Measurements from ENCODE around the gene USP51. TPM values are rescaled to one million over a fixed set of nuclear protein-coding genes. Genes with fewer than 3 reads are reported as not detected.
"Not testable (repeated sequence)": the region's sequence is repeated elsewhere in the genome, so short reads cannot be mapped to it uniquely, and the experiment has no call there.

Gene USP51
- total and polyA plus RNA-seq, 12 donors: 1.8 to 20.5 (median 6.0) TPM

DNA sequence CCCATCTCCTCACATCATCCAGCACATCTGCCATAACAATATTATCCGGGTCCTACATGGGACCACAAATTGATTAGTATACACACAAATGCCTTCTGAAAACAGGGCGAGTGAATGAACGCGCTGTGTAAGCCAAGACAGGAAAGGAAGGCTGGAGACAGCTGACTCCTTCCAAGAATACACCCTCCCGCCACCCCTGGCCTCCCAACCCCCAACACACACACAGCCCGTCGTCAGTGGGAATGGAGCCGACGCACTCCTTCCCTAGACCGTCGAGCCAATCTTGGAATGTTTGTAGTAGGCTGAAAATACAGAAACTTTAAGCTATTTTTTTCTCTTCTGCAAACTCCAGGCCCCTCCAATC lies 38.0 kb downstream of the USP51 start:
- Histone ChIP-seq H3K36me3 (replicated peaks in 1 of 2) (no peaks in the 10 kb centered on the region), H3K4me1 (replicated peaks in 1 of 2) (no peaks in the 10 kb centered on the region), H3K4me3 (peak overlapping the region in 1 of 4 donors; percentile 70), H3K9me3 (replicated peaks in 1 of 3) (no peaks in the 10 kb centered on the region), H3K27ac (peak overlapping the region in 2 of 5 donors; percentile 83 to 85), H3K27me3 (no peaks in the 10 kb centered on the region)
- no peak for TF ChIP-seq POLR2A (IDR thresholded peaks at IDR 0.05)
- TF ChIP-seq, protein P1, sequence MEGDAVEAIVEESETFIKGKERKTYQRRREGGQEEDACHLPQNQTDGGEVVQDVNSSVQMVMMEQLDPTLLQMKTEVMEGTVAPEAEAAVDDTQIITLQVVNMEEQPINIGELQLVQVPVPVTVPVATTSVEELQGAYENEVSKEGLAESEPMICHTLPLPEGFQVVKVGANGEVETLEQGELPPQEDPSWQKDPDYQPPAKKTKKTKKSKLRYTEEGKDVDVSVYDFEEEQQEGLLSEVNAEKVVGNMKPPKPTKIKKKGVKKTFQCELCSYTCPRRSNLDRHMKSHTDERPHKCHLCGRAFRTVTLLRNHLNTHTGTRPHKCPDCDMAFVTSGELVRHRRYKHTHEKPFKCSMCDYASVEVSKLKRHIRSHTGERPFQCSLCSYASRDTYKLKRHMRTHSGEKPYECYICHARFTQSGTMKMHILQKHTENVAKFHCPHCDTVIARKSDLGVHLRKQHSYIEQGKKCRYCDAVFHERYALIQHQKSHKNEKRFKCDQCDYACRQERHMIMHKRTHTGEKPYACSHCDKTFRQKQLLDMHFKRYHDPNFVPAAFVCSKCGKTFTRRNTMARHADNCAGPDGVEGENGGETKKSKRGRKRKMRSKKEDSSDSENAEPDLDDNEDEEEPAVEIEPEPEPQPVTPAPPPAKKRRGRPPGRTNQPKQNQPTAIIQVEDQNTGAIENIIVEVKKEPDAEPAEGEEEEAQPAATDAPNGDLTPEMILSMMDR (IDR thresholded peaks at IDR 0.05): no peak
- no peak for DNase-seq
- intact Hi-C loops (cut with DNase I): no loop called here
- 1 to 47% (median 20%) methylated on average over 9 to 11 of the region's 11 CpGs for WGBS, 4 donors

DNA sequence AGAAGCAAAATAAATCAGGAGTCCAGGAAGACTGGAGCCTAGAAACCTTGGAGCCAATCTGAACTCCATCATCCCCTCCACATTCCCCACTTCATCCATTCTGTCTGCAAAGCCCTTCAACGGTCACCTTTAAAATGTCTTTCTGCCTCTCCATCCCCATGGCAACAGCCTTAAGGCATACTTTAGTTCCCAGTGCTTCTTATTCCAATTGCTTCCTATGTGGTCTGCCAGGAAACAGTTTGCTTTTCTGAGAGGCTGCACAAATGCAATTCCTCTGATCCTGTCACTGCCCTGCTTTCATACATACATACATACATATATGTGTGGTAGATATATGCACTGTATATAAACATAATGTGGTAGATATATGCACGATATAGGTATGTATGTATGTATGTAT lies 38.5 kb downstream of the USP51 start:
- Histone ChIP-seq H3K4me1 (replicated peaks in 1 of 2) (no peaks in the 10 kb centered on the region), H3K9me3 (replicated peaks in 1 of 3) (no peaks in the 10 kb centered on the region), H3K4me3 (no peak overlapping the region), H3K27ac (peak overlapping the region in 2 of 5 donors; percentile 83 to 85), H3K27me3 (no peaks in the 10 kb centered on the region), H3K36me3 (replicated peaks in 1 of 2) (no peaks in the 10 kb centered on the region)
- DNase-seq: no peak
- 32 to 58% (median 45%) methylated on average over 2 of the region's 2 CpGs for WGBS, 4 donors
- intact Hi-C loops (cut with DNase I): no loop called here
- TF ChIP-seq, protein P1 (IDR thresholded peaks at IDR 0.05): no peak
- no peak for TF ChIP-seq POLR2A (IDR thresholded peaks at IDR 0.05)

DNA sequence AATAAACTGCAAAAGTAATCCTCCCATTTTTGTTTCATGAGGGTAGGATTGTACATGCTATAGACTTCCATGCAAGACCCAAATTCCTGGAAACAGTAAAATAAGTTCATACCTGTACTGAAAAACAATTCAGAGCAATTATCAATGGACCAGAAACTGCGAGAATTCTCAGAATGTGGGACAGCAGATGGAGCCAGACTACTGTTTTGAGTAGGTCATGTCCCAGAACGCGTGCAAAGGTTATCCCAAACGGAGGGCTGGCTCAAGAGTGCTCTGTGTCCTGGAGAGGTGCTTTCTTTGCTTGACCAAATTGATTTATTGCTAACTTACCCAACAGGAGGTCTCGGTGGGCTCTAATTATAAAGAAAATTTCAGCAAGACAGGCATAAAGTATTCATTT lies 39.4 kb downstream of the USP51 start:
- H3K27me3 ChIP-seq: peaks cover 4% of the 10 kb centered on the region
- intact Hi-C loops (cut with DNase I): no loop called here
- WGBS, 4 donors: 11 to 30% (median 22%) methylated on average over 5 of the region's 5 CpGs
- H3K4me3 ChIP-seq: no peak overlapping the region
- no peaks in the 10 kb centered on the region for H3K9me3 ChIP-seq (replicated peaks in 1 of 3)
- peak in 4 of 7 donors; percentile 17 to 50 (median 22) for DNase-seq
- no peaks in the 10 kb centered on the region for H3K36me3 ChIP-seq (replicated peaks in 1 of 2)
- H3K27ac ChIP-seq: no peak overlapping the region
- no peak for TF ChIP-seq POLR2A (IDR thresholded peaks at IDR 0.05)
- TF ChIP-seq, protein P1 (IDR thresholded peaks at IDR 0.05): peak in 1 of 6 experiments; percentile 18
- H3K4me1 ChIP-seq (replicated peaks in 1 of 2): no peaks in the 10 kb centered on the region

DNA sequence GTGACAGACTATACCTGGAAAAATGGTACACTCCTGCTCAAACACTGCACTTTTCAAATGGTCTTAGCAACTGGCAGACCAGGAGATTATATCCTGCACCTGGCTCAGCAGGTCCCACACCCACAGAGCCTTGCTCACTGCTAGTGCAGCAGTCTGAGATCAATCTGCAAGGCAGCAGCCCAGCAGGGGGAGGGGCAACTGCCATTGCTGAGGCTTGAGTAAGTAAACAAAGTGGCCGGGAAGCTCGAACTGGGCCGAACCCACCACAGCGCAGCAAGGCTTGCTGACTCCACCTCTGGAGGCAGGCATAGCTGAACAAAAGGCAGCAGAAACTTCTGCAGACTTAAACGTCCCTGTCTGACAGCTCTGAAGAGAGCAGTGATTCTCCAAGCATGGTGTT lies 46.2 kb downstream of the USP51 start:
- DNase-seq; H3K9me3 ChIP-seq (replicated peaks in 1 of 3); intact Hi-C loops (cut with DNase I); H3K36me3 ChIP-seq (replicated peaks in 1 of 2); H3K4me1 ChIP-seq (replicated peaks in 1 of 2); H3K27ac ChIP-seq; H3K4me3 ChIP-seq: not testable (repeated sequence)
- WGBS, 4 donors: 69 to 82% (median 75%) methylated on average over 3 to 5 of the region's 5 CpGs
- peaks cover 29% of the 10 kb centered on the region for H3K27me3 ChIP-seq

Small RNA genes within 50 kb of the gene (microRNA-seq; reads per million reads assigned to microRNA genes)
- gene MIR4536-1 (0 reads per million in 3 donors), gene MIR4536-2 (0 reads per million in 3 donors)

Small RNA genes within 50 kb of the gene (small RNA-seq; reads per million reads assigned to genes)
- gene MIR4536-2: 0 reads per million in 2 donors

Other genes with a start within 250 kb of the USP51 start
- gene PAGE3, start 224.9 kb downstream of the USP51 start, total RNA-seq: not detected
- not detected for gene PAGE3, start 224.9 kb downstream of the USP51 start, polyA plus RNA-seq
- gene MAGEH1, start 37.7 kb downstream of the USP51 start, total RNA-seq: 100 to 1,000 TPM in 1 of 9 donors, 10 to 100 TPM in 8; 16.8 to 193 (median 28.6) TPM
- 10 to 100 TPM in 2 of 3 donors, 1 to 10 TPM in 1; 8.4 to 32.3 (median 15.7) TPM for gene MAGEH1, start 37.7 kb downstream of the USP51 start, polyA plus RNA-seq
- not detected for gene FOXR2, start 133.6 kb upstream of the USP51 start, total RNA-seq
- not detected for gene FOXR2, start 133.6 kb upstream of the USP51 start, polyA plus RNA-seq
- gene RRAGB, start 227.9 kb upstream of the USP51 start, total RNA-seq: 100 to 1,000 TPM in 1 of 9 donors, 10 to 100 TPM in 8; 12.6 to 215 (median 22.7) TPM
- 10 to 100 TPM; 20.9 to 26.8 (median 26.4) TPM for gene RRAGB, start 227.9 kb upstream of the USP51 start, polyA plus RNA-seq